Measurements from ENCODE around the gene GLS.

The GLS gene

DNA sequence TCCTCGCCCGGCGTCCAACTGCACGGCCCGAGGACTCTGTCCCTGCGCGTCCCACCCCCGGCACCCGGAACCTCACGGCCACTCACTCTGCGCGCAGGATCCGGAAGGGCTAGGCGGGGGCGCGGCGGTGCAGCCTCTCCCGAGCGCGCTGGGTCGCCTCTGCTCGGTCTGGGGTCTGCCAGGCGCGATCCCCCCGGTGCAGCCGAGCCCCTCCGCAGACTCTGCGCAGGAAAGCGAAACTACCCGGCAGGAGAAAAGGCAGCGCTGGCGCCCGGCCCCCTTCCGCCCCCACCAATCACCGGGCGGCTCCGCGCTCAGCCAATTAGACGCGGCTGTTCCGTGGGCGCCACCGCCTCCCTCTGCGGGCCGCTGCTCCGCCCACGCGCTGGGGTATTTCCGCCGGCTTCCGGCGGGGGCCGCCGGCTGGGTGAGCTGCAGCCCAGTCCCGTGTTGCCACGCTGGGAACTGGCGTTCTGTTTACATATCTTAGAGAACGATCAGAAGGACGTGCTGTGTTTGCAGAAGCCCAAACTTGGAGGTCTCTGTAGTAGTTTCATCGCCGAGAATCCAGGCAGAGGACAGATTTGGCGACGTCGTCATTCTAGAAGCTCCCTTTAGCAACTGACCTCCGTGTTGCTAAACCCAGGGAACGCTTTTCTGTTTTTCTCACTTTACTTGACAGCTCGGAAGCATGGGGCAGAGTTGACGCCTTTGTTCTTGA is 133.5 kb downstream of the GLS start, which contains the start of gene STAT1 (continued):
- TF ChIP-seq ZNF16 (tag by site-specific recombination; IDR thresholded peaks at IDR 0.05; ENCODE audit: low read depth) (no peak), ZNF138 (tag by site-specific recombination; IDR thresholded peaks at IDR 0.05; ENCODE audit: borderline replicate concordance) (no peak), ZNF266 (tag by site-specific recombination; IDR thresholded peaks at IDR 0.05; ENCODE audit: low read depth) (no peak), ZNF18 (tag by site-specific recombination; IDR thresholded peaks at IDR 0.05) (no peak), ZNF645 (tag by site-specific recombination; IDR thresholded peaks at IDR 0.05) (no peak), MZF1 (tag by site-specific recombination; IDR thresholded peaks at IDR 0.05; ENCODE audit: borderline replicate concordance) (no peak), ZNF354C (tag by site-specific recombination; IDR thresholded peaks at IDR 0.05; ENCODE audit: borderline replicate concordance, low read depth) (no peak), ZNF391 (tag by site-specific recombination; IDR thresholded peaks at IDR 0.05; ENCODE audit: borderline replicate concordance, low read depth) (no peak), PRDM6 (tag by site-specific recombination; IDR thresholded peaks at IDR 0.05) (no peak), ZBTB17 (tag by site-specific recombination; IDR thresholded peaks at IDR 0.05) (peak; percentile 72), ZNF449 (tag by site-specific recombination; IDR thresholded peaks at IDR 0.05) (peak; percentile 26; the same call in 1 of the 2 replicates), ZNF707 (tag by site-specific recombination; IDR thresholded peaks at IDR 0.05) (no peak), PATZ1 (tag by site-specific recombination; IDR thresholded peaks at IDR 0.05) (peak; percentile 96), BCL11B (tag by site-specific recombination; IDR thresholded peaks at IDR 0.05; ENCODE audit: low read depth) (no peak), ZNF366 (tag by site-specific recombination; conservative IDR thresholded peaks at IDR 0.05) (0 out of 2 replicates have a peak, but pooled peaks have one; percentile 11), ZNF596 (tag by site-specific recombination; IDR thresholded peaks at IDR 0.05) (no peak), SCRT2 (tag by site-specific recombination; IDR thresholded peaks at IDR 0.05) (0 out of 2 replicates have a peak, but pooled peaks have one; percentile 31), ZNF837 (tag by site-specific recombination; IDR thresholded peaks at IDR 0.05) (0 out of 2 replicates have a peak, but pooled peaks have one; percentile 50)
- TF ChIP-seq, protein P1, sequence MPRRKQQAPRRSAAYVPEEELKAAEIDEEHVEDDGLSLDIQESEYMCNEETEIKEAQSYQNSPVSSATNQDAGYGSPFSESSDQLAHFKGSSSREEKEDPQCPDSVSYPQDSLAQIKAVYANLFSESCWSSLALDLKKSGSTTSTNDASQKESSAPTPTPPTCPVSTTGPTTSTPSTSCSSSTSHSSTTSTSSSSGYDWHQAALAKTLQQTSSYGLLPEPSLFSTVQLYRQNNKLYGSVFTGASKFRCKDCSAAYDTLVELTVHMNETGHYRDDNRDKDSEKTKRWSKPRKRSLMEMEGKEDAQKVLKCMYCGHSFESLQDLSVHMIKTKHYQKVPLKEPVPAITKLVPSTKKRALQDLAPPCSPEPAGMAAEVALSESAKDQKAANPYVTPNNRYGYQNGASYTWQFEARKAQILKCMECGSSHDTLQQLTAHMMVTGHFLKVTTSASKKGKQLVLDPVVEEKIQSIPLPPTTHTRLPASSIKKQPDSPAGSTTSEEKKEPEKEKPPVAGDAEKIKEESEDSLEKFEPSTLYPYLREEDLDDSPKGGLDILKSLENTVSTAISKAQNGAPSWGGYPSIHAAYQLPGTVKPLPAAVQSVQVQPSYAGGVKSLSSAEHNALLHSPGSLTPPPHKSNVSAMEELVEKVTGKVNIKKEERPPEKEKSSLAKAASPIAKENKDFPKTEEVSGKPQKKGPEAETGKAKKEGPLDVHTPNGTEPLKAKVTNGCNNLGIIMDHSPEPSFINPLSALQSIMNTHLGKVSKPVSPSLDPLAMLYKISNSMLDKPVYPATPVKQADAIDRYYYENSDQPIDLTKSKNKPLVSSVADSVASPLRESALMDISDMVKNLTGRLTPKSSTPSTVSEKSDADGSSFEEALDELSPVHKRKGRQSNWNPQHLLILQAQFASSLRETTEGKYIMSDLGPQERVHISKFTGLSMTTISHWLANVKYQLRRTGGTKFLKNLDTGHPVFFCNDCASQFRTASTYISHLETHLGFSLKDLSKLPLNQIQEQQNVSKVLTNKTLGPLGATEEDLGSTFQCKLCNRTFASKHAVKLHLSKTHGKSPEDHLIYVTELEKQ (tag by site-specific recombination; IDR thresholded peaks at IDR 0.05; ENCODE audit: borderline replicate concordance), result no peak
- TF ChIP-seq, protein P2, sequence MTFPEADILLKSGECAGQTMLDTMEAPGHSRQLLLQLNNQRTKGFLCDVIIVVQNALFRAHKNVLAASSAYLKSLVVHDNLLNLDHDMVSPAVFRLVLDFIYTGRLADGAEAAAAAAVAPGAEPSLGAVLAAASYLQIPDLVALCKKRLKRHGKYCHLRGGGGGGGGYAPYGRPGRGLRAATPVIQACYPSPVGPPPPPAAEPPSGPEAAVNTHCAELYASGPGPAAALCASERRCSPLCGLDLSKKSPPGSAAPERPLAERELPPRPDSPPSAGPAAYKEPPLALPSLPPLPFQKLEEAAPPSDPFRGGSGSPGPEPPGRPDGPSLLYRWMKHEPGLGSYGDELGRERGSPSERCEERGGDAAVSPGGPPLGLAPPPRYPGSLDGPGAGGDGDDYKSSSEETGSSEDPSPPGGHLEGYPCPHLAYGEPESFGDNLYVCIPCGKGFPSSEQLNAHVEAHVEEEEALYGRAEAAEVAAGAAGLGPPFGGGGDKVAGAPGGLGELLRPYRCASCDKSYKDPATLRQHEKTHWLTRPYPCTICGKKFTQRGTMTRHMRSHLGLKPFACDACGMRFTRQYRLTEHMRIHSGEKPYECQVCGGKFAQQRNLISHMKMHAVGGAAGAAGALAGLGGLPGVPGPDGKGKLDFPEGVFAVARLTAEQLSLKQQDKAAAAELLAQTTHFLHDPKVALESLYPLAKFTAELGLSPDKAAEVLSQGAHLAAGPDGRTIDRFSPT (tag by site-specific recombination; IDR thresholded peaks at IDR 0.05), result peak; percentile 51; the same call in 1 of the 2 replicates
- TF ChIP-seq, protein P3, sequence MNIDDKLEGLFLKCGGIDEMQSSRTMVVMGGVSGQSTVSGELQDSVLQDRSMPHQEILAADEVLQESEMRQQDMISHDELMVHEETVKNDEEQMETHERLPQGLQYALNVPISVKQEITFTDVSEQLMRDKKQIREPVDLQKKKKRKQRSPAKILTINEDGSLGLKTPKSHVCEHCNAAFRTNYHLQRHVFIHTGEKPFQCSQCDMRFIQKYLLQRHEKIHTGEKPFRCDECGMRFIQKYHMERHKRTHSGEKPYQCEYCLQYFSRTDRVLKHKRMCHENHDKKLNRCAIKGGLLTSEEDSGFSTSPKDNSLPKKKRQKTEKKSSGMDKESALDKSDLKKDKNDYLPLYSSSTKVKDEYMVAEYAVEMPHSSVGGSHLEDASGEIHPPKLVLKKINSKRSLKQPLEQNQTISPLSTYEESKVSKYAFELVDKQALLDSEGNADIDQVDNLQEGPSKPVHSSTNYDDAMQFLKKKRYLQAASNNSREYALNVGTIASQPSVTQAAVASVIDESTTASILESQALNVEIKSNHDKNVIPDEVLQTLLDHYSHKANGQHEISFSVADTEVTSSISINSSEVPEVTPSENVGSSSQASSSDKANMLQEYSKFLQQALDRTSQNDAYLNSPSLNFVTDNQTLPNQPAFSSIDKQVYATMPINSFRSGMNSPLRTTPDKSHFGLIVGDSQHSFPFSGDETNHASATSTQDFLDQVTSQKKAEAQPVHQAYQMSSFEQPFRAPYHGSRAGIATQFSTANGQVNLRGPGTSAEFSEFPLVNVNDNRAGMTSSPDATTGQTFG (tag by site-specific recombination; IDR thresholded peaks at IDR 0.05; ENCODE audit: borderline replicate concordance), result no peak

All from HEK293 (cell line).